ENCODE data around the gene PITPNM2. TPM values are rescaled to one million over a fixed set of nuclear protein-coding genes. Genes with fewer than 3 reads are reported as not detected.

Gene PITPNM2
- total and polyA plus RNA-seq, 2 of the 8 experiments (the other 6 are each of a cell fraction or from before 2014, with no cell fraction given) = 0.59 to 3.4 TPM

DNA sequence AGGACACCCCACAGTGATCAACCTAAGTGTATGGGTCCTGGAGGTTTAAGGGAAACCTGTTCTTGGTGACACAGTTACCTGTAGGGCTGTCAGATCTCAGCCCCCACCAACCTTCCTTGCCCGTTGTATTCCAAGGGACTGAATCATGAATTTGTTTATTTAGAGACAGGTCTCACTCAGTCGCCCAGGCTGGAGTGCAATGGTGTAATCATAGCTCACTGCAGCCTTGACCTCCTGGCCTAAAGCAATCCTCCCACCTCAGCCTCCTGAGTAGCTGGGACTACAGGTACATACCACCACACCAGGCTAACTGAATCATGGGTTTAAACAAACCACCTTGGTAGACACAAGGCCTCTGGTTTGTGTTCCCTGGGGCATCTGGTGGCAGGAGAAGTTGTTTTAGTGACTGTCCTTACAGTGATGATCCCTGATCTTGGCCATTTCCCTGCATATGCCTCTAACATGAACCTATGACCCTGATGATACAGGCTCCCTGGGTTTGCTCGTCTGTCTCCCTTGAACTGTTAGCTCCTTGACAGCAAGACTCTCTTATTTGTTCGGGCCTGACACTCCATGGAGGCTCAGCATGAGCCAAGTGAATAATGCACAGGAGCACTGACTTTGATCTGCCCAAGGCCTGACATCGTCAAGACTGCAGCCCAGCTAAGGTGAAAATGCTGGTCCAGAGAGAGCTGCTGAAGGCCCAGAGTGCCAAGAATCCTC is 47.9 kb downstream of the PITPNM2 start:
- no peak for TF ChIP-seq HDAC2 (IDR thresholded peaks at IDR 0.05; ENCODE audit: borderline replicate concordance in 1 of 2, low read depth in 2 of 2, low read length in 2 of 2)
- TF ChIP-seq RXRA (IDR thresholded peaks at IDR 0.05; ENCODE audit: insufficient read depth, low read depth, low read length) = no peak
- no peak for TF ChIP-seq EGR1 (IDR thresholded peaks at IDR 0.05; ENCODE audit: borderline replicate concordance, low read depth, low read length)
- no peak for TF ChIP-seq SIRT6 (IDR thresholded peaks at IDR 0.05; ENCODE audit: low read length)
- H3K14ac ChIP-seq (ENCODE audit: insufficient read length) = no peak overlapping the region
- H3K56ac ChIP-seq (replicated peaks; ENCODE audit: insufficient read length, low read depth, low read length) = no peak overlapping the region
- ChIA-PET POLR2A (ENCODE audit: partially characterized antibody) (interaction anchor here (0.6 to 2.2 kb wide), 6 partner anchors 9 to 267 kb away, joined by 3 to 4 read pairs (median 3); no protein-coding TSS in a partner anchor), CTCF (ENCODE audit: partially characterized antibody) (interaction anchor here (0.6 to 1.6 kb wide), 6 partner anchors 23 to 134 kb away, joined by 3 to 4 read pairs (median 3); no protein-coding TSS in a partner anchor)
- peaks cover 9 to 23% (median 16%) of the 10 kb centered on the region in 4 experiments for H3K4me1 ChIP-seq (replicated peaks in 1 of 4; ENCODE audit: control insufficient read depth in 3 of 4, insufficient read depth in 4 of 4, low read length in 3 of 4)
- 86% methylated on average over 5 of the region's 5 CpGs; no CpG with 5 or more reads in 1 of the 2 experiments for WGBS, 2 experiments (ENCODE audit: extremely low coverage in 1 of 2, insufficient coverage in 1 of 2, insufficient read length in 1 of 2, insufficient replicate concordance in 2 of 2, low coverage in 1 of 2, low lambda C conversion rate in 2 of 2, missing lambda C conversion rate in 1 of 2)
- peak overlapping the region; percentile 73; the same call in 1 of the 2 replicates for H2BK5ac ChIP-seq (ENCODE audit: low read depth, low read length)
- no peaks in the 10 kb centered on the region for H3K79me1 ChIP-seq (ENCODE audit: low read depth, low read length)
- H3K79me2 ChIP-seq (ENCODE audit: control insufficient read depth in 1 of 2, insufficient read depth in 2 of 2, low read length in 2 of 2) = no peaks in the 10 kb centered on the region
- no peak overlapping the region for H4K5ac ChIP-seq (ENCODE audit: insufficient read length, low read depth, low read length)
- H4K91ac ChIP-seq (replicated peaks; ENCODE audit: insufficient read length, low read length) = peak overlapping the region; percentile 62
- H3K27me3 ChIP-seq (replicated peaks in 1 of 4; ENCODE audit: control insufficient read depth in 3 of 4, extremely low read depth in 1 of 4, insufficient read depth in 3 of 4, low read length in 3 of 4) = no peaks in the 10 kb centered on the region; a peak in 1 of 7 replicates
- no peaks in the 10 kb centered on the region for H3K23me2 ChIP-seq (ENCODE audit: low read depth, low read length)
- H3K23ac ChIP-seq (ENCODE audit: insufficient read length) = no peak overlapping the region
- no peak overlapping the region for H3K18ac ChIP-seq (ENCODE audit: extremely low read depth, low read length)
- no peaks in the 10 kb centered on the region for H4K20me1 ChIP-seq (replicated peaks in 1 of 2; ENCODE audit: control insufficient read depth in 1 of 2, insufficient read depth in 2 of 2, low read length in 2 of 2)
- no peaks in the 10 kb centered on the region for H3K36me3 ChIP-seq (ENCODE audit: control insufficient read depth in 2 of 4, insufficient read depth in 4 of 4, low read length in 3 of 4)
- peak overlapping the region; percentile 73 for H3K4ac ChIP-seq (replicated peaks; ENCODE audit: insufficient read length, low read depth, low read length)
- peak overlapping the region; percentile 42; the same call in 1 of the 2 replicates for H2AK5ac ChIP-seq (ENCODE audit: low read depth, low read length)
- peak overlapping the region; percentile 90; the same call in 1 of the 2 replicates for H2BK20ac ChIP-seq (ENCODE audit: low read length)
- H3K27ac ChIP-seq (ENCODE audit: low read depth, low read length) = no peak overlapping the region
- no peaks in the 10 kb centered on the region for H3K9me3 ChIP-seq (ENCODE audit: insufficient read depth in 2 of 2, low read depth in 1 of 2, low read length in 1 of 2)
- no peak for FAIRE-seq
- H3K4me2 ChIP-seq (ENCODE audit: insufficient read depth in 1 of 2, low read depth in 2 of 2, low read length in 2 of 2) = peak overlapping the region in 1 of 2 experiments; percentile 8; a peak in 1 of 4 replicates
- H3K4me3 ChIP-seq (ENCODE audit: extremely low read depth in 1 of 4, insufficient read depth in 2 of 4, low read depth in 3 of 4, low read length in 4 of 4) = no peak overlapping the region
- peak overlapping the region; percentile 2; the same call in 1 of the 2 replicates for H2BK15ac ChIP-seq (ENCODE audit: low read length)
- H3K9ac ChIP-seq (replicated peaks in 1 of 4; ENCODE audit: extremely low read depth in 1 of 4, low read depth in 3 of 4, low read length in 3 of 4) = no peak overlapping the region
- H2AFZ ChIP-seq (ENCODE audit: low read length) = no peak overlapping the region
- peak overlapping the region; percentile 60 for H2BK120ac ChIP-seq (replicated peaks; ENCODE audit: low read depth, low read length)
- H2BK12ac ChIP-seq (ENCODE audit: low read depth, low read length) = peak overlapping the region; percentile 82; the same call in 1 of the 2 replicates
- DNase-seq (ENCODE audit: low read depth in 1 of 2, low spot score in 2 of 2) = no peak
- no peak overlapping the region for H4K8ac ChIP-seq (ENCODE audit: extremely low read depth, insufficient read depth, low read length)

Measured in H1 (cell line).